Right lobe of liver (tissue), 4 donors: Measurements from ENCODE around the gene ZCRB1.

ENCODE experiments used
- POLR2A ChIP-seq: fragments of 450-650 bp; IDR thresholded peaks from one replicate; pipeline ENCODE4 v1.6.1; 2017; ENCODE audit warnings: antibody characterized with exemption, mild to moderate bottlenecking
- TF ChIP-seq, protein P1 (sequence below), 4 donors: fragments of 200-600 bp in 3 of 4; fragments of 450-650 bp in 1 of 4; IDR thresholded peaks; one replicate each; pipeline versions ENCODE4 v1.5.1 to v1.8.0; 2016 to 2022; ENCODE audit warnings: antibody characterized with exemption in 4 of 4, mild to moderate bottlenecking in 2 of 4
- donor health status: DM: no; HTN: no; CAD: no.
- donor health status: DM: no; HTN: no; CAD: no.
- donor health status: DM: no; HTN: yes; CAD: no.

DNA sequence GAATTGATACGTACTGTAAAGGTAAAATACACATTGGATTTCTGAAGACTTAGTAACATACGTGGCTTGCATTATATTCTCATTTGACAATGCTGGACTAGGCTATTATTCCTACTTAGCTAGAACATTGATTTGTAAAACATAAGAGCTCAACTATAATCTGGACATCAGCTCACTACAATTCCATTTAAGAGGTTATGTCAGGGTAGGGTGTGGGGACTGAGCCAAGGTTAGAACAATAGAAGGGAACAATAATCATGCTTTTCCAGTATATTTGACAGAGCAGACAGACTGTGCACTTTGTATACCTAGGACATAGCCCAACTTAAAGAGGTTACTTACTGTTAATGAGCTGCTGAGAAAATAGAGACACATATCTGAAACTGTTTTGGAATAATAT is 10.8 kb downstream of the ZCRB1 start:
- TF ChIP-seq, protein P1, sequence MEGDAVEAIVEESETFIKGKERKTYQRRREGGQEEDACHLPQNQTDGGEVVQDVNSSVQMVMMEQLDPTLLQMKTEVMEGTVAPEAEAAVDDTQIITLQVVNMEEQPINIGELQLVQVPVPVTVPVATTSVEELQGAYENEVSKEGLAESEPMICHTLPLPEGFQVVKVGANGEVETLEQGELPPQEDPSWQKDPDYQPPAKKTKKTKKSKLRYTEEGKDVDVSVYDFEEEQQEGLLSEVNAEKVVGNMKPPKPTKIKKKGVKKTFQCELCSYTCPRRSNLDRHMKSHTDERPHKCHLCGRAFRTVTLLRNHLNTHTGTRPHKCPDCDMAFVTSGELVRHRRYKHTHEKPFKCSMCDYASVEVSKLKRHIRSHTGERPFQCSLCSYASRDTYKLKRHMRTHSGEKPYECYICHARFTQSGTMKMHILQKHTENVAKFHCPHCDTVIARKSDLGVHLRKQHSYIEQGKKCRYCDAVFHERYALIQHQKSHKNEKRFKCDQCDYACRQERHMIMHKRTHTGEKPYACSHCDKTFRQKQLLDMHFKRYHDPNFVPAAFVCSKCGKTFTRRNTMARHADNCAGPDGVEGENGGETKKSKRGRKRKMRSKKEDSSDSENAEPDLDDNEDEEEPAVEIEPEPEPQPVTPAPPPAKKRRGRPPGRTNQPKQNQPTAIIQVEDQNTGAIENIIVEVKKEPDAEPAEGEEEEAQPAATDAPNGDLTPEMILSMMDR (IDR thresholded peaks at IDR 0.05) = no peak
- TF ChIP-seq POLR2A = no peak
